Osteoblast (primary cell): ENCODE measurements around the gene PROM2. TPM values are rescaled to one million over a fixed set of nuclear protein-coding genes. Genes with fewer than 3 reads are reported as not detected.

Experiments
- DNase-seq: peaks from one replicate; pipeline ENCODE4 v3.0.0; 2011; ENCODE audit warnings: low spot score, mixed read lengths; ENCODE audit not compliant: insufficient read length; ENCODE audit errors: missing footprints
- H2AFZ ChIP-seq: 2 replicates; pipeline ENCODE4 v1.6.0; 2011; ENCODE audit warnings: mild to moderate bottlenecking, low read length
- H3K27ac ChIP-seq: 2 replicates; pipeline ENCODE4 v1.5.1; 2011; ENCODE audit warnings: mild to moderate bottlenecking, low read depth, low read length, moderate library complexity
- H3K27me3 ChIP-seq: 2 replicates; pipeline ENCODE4 v1.6.0; 2012; ENCODE audit warnings: mild to moderate bottlenecking, control low read depth, inconsistent platforms, low read length, moderate library complexity; ENCODE audit not compliant: insufficient read depth
- H3K36me3 ChIP-seq: 2 replicates; pipeline ENCODE4 v1.5.1; 2011; ENCODE audit warnings: mild to moderate bottlenecking, low read length, control low read depth, moderate library complexity; ENCODE audit not compliant: insufficient read depth
- H3K4me1 ChIP-seq: 2 replicates; pipeline ENCODE4 v1.5.1; 2011; ENCODE audit warnings: mild to moderate bottlenecking, low read length, control low read depth, moderate library complexity; ENCODE audit not compliant: insufficient read depth
- H3K4me2 ChIP-seq: 2 replicates; pipeline ENCODE4 v1.6.0; 2011; ENCODE audit warnings: mild to moderate bottlenecking, low read length; ENCODE audit not compliant: insufficient read depth
- H3K4me3 ChIP-seq: fragments of 200-600 bp; sonication (generic); 3 replicates; pipeline ENCODE4 v1.5.1; 2012; ENCODE audit warnings: mild to moderate bottlenecking, low read length, inconsistent platforms; ENCODE audit not compliant: insufficient read depth
- H3K79me2 ChIP-seq: 2 replicates; pipeline ENCODE4 v1.6.0; 2012; ENCODE audit warnings: mild to moderate bottlenecking, low read length, control low read depth, inconsistent platforms; ENCODE audit not compliant: insufficient read depth
- H3K9me3 ChIP-seq: 2 replicates; pipeline ENCODE4 v1.5.1; 2011; ENCODE audit warnings: low read depth, low read length, control low read depth
- H4K20me1 ChIP-seq: 2 replicates; pipeline ENCODE4 v1.6.0; 2012; ENCODE audit warnings: mild to moderate bottlenecking, low read length, control low read depth; ENCODE audit not compliant: insufficient read depth
- CTCF ChIP-seq: IDR thresholded peaks from 2 replicates; pipeline ENCODE4 v1.5.1; 2011; ENCODE audit warnings: mild to moderate bottlenecking, low read depth, low read length, moderate library complexity; ENCODE audit errors: extremely low read depth
- total RNA-seq: library from RNA; depleted of rRNA; stranded (reverse); fragments of >200 nt; gene quantifications from 2 replicates; pipeline ENCODE4 v1.2.3, GENCODE V29; 2012

The PROM2 gene
- total RNA-seq, 1 donor: 0.36 TPM

GRCh38 chr2:95333056-95333455 lies 58.8 kb downstream of the PROM2 start:
- Histone ChIP-seq H3K4me2 (no peak overlapping the region), H3K27me3 (peaks cover 16% of the 10 kb centered on the region), H2AFZ (no peak overlapping the region), H3K79me2 (no peaks in the 10 kb centered on the region), H3K36me3 (no peaks in the 10 kb centered on the region), H4K20me1 (no peaks in the 10 kb centered on the region), H3K4me1 (peaks cover 17% of the 10 kb centered on the region), H3K9me3 (no peaks in the 10 kb centered on the region), H3K27ac (no peak overlapping the region), H3K4me3 (no peak overlapping the region)
- TF ChIP-seq CTCF: no peak
- no peak for DNase-seq

GRCh38 chr2:95333888-95334338 lies 59.7 kb downstream of the PROM2 start:
- peak overlapping the region; percentile 11 for H3K4me3 ChIP-seq
- peaks cover 15% of the 10 kb centered on the region for H3K4me1 ChIP-seq
- peaks cover 20% of the 10 kb centered on the region for H3K27me3 ChIP-seq
- peak; percentile 91 for DNase-seq
- H4K20me1 ChIP-seq: no peaks in the 10 kb centered on the region
- H3K79me2 ChIP-seq: no peaks in the 10 kb centered on the region
- no peak for TF ChIP-seq CTCF
- H3K36me3 ChIP-seq: no peaks in the 10 kb centered on the region
- no peak overlapping the region for H2AFZ ChIP-seq
- H3K9me3 ChIP-seq: no peaks in the 10 kb centered on the region
- H3K4me2 ChIP-seq: peak overlapping the region; percentile 62
- peak overlapping the region; percentile 58 for H3K27ac ChIP-seq

GRCh38 chr2:95334916-95335641 lies 60.8 kb downstream of the PROM2 start:
- no peak overlapping the region for H3K4me2 ChIP-seq

More at GRCh38 chr2:95334916-95335641, 60.8 kb downstream of the PROM2 start:
- Histone ChIP-seq H3K79me2 (no peaks in the 10 kb centered on the region), H2AFZ (no peak overlapping the region), H3K4me1 (peaks cover 15% of the 10 kb centered on the region), H4K20me1 (no peaks in the 10 kb centered on the region), H3K27me3 (peaks cover 20% of the 10 kb centered on the region), H3K9me3 (no peaks in the 10 kb centered on the region), H3K27ac (peak overlapping the region; percentile 8), H3K36me3 (no peaks in the 10 kb centered on the region), H3K4me3 (no peak overlapping the region)
- no peak for TF ChIP-seq CTCF
- DNase-seq: no peak
